PC-9 (cell line): ENCODE measurements around the gene DCAF4L1. TPM values are rescaled to one million over a fixed set of nuclear protein-coding genes. Genes with fewer than 3 reads are reported as not detected.

Source experiments
- BruUV-seq: library from RNA; stranded (reverse); fragments of 400-500 nt; replicated peaks from 2 replicates; lab custom pipeline; 2021; lab: Mats Ljungman, UMichigan
- CTCF ChIA-PET: fragments of 300-600 bp; sonication (Branson Sonifier 250); formaldehyde crosslinking; loops from one replicate; lab custom pipeline; 2022; ENCODE audit warnings: antibody characterized with exemption; lab: Charles Lee
- POLR2A ChIA-PET: fragments of 300-600 bp; sonication (Branson Sonifier 250); formaldehyde crosslinking; loops from one replicate; lab custom pipeline; 2022; ENCODE audit warnings: antibody characterized with exemption; ENCODE audit not compliant: unreplicated experiment; lab: Charles Lee
- DNase-seq, 2 experiments: peaks; one replicate each; pipeline versions ENCODE4 v3.0.0 to v3.0.0-alpha.2; 2015 to 2022; ENCODE audit warnings: mixed read lengths in 1 of 2
- H2AFZ ChIP-seq: fragments of 200-600 bp; sonication (generic); 2 replicates; pipeline ENCODE4 v1.8.1; 2017; ENCODE audit warnings: antibody characterized with exemption
- H3F3A ChIP-seq: fragments of 200-600 bp; sonication (generic); 2 replicates; pipeline ENCODE4 v1.8.1; 2017; ENCODE audit warnings: antibody characterized with exemption, mild to moderate bottlenecking, low read depth; ENCODE audit not compliant: insufficient read depth
- H3K27ac ChIP-seq: fragments of 200-600 bp; sonication (generic); 2 replicates; pipeline ENCODE4 v1.6.1; 2016; ENCODE audit warnings: mixed run types
- H3K27me3 ChIP-seq: fragments of 200-600 bp; sonication (generic); 2 replicates; pipeline ENCODE4 v1.6.1; 2016; ENCODE audit warnings: low read depth, mixed run types; ENCODE audit not compliant: insufficient read depth
- H3K36me3 ChIP-seq: fragments of 200-600 bp; sonication (generic); 2 replicates; pipeline ENCODE4 v1.6.1; 2016; ENCODE audit warnings: low read depth, mixed run types
- H3K4me1 ChIP-seq: fragments of 200-600 bp; sonication (generic); replicated peaks from 2 replicates; pipeline ENCODE4 v1.6.1; 2016; ENCODE audit warnings: mixed run types; ENCODE audit not compliant: insufficient read depth
- H3K4me2 ChIP-seq: fragments of 200-600 bp; sonication (generic); 2 replicates; pipeline ENCODE4 v1.6.1; 2017; ENCODE audit warnings: mixed run types
- H3K4me3 ChIP-seq: fragments of 200-600 bp; sonication (generic); 2 replicates; pipeline ENCODE4 v1.6.1; 2016; ENCODE audit warnings: mixed run types
- H3K79me2 ChIP-seq: fragments of 200-600 bp; sonication (generic); 2 replicates; pipeline ENCODE4 v1.6.1; 2017; ENCODE audit warnings: low read depth, mixed run types
- H3K9me2 ChIP-seq: fragments of 200-600 bp; sonication (generic); 2 replicates; pipeline ENCODE4 v1.8.1; 2017; ENCODE audit warnings: mild to moderate bottlenecking; ENCODE audit not compliant: insufficient read depth
- H3K9me3 ChIP-seq: fragments of 200-600 bp; sonication (generic); 2 replicates; pipeline ENCODE4 v1.8.1; 2016; ENCODE audit warnings: low read depth; ENCODE audit not compliant: insufficient read depth
- H4K20me1 ChIP-seq: fragments of 200-600 bp; sonication (generic); 2 replicates; pipeline ENCODE4 v1.8.1; 2017; ENCODE audit not compliant: insufficient read depth
- CTCF ChIP-seq: fragments of 200-600 bp; sonication (generic); conservative IDR thresholded peaks from 2 replicates; pipeline ENCODE4 v1.6.1; 2017; ENCODE audit warnings: mixed run types, antibody characterized with exemption, mild to moderate bottlenecking, moderate library complexity
- EZH2 ChIP-seq: fragments of 200-600 bp; sonication (generic); IDR thresholded peaks from 2 replicates; pipeline ENCODE4 v1.8.0; 2017; ENCODE audit warnings: antibody characterized with exemption, low read depth
- intact Hi-C: fragments of 100-400 bp; cut with micrococcal nuclease; formaldehyde crosslinking; loops from one replicate; pipeline ENCODE4 v1.10.0; 2022; ENCODE audit not compliant: unreplicated experiment
- total RNA-seq: library from RNA; stranded (reverse); gene quantifications from 2 replicates; pipeline ENCODE4 v1.2.3, GENCODE V29; 2021

DCAF4L1 gene
- total RNA-seq, 1 experiment from 2014 or later: 0.15 TPM

GRCh38 chr4:42018451-42018850 is 36.9 kb downstream of the DCAF4L1 start:
- Histone ChIP-seq H3K27ac (no peak overlapping the region), H3K9me3 (no peaks in the 10 kb centered on the region), H3K27me3 (no peaks in the 10 kb centered on the region), H3F3A (no peaks in the 10 kb centered on the region), H3K79me2 (peaks cover 7% of the 10 kb centered on the region; the same call in 1 of the 2 replicates), H3K4me2 (no peak overlapping the region), H3K36me3 (peaks cover 11% of the 10 kb centered on the region; the same call in 1 of the 2 replicates), H3K4me3 (no peak overlapping the region), H3K4me1 (no peaks in the 10 kb centered on the region), H2AFZ (no peak overlapping the region), H4K20me1 (peaks cover 20% of the 10 kb centered on the region), H3K9me2 (no peaks in the 10 kb centered on the region)
- DNase-seq: no peak
- ChIA-PET CTCF (no interaction called here), POLR2A (no interaction called here)
- intact Hi-C loops: no loop called here
- no TSS peak for BruUV-seq
- TF ChIP-seq EZH2: no peak
- TF ChIP-seq CTCF: no peak

Other genes starting within 250 kb of the DCAF4L1 start
- gene PHOX2B, start 233.0 kb upstream of the DCAF4L1 start, total RNA-seq: not detected in 2 replicates
- gene TMEM33, start 46.3 kb upstream of the DCAF4L1 start, total RNA-seq: 62.3 and 65.0 TPM in 2 replicates
- gene SLC30A9, start 8.8 kb downstream of the DCAF4L1 start, total RNA-seq: 37.0 and 47.6 TPM in 2 replicates
- not detected in 2 replicates for gene BEND4, start 170.9 kb downstream of the DCAF4L1 start, total RNA-seq